Naive B cell (primary cell): ENCODE data around the gene PEX14. TPM values are rescaled to one million over a fixed set of nuclear protein-coding genes. Genes with fewer than 3 reads are reported as not detected.

Source experiments
- ATAC-seq, 2 donors: fragments of 150-1000 bp; cut with Tn5 transposase; 2 replicates each; pipeline ENCODE4 v1.10.0; 2021; ENCODE audit warnings: low read depth in 2 of 2, mild to moderate bottlenecking in 2 of 2, moderate library complexity in 2 of 2
- DNase-seq: peaks from one replicate; pipeline ENCODE4 v3.0.0; 2022
- H3K27ac Mint-ChIP-seq, 6 donors: one replicate each; pipeline ENCODE4 v1.8.0; 2020 to 2022; ENCODE audit warnings: mild to moderate bottlenecking in 6 of 6, mixed read lengths in 6 of 6, moderate library complexity in 5 of 6, inconsistent platforms in 2 of 6
- H3K27me3 Mint-ChIP-seq, 3 donors: one replicate each; pipeline ENCODE4 v1.8.0; 2021 to 2022; ENCODE audit warnings: mixed read lengths in 3 of 3, mild to moderate bottlenecking in 1 of 3
- H3K36me3 Mint-ChIP-seq, 2 donors: one replicate each; pipeline ENCODE4 v1.8.0; 2020 to 2022; ENCODE audit warnings: mixed read lengths in 2 of 2, inconsistent platforms in 1 of 2, mild to moderate bottlenecking in 1 of 2
- H3K4me1 Mint-ChIP-seq, 3 donors: one replicate each; pipeline ENCODE4 v1.8.0; 2020 to 2022; ENCODE audit warnings: mixed read lengths in 3 of 3, inconsistent platforms in 1 of 3, mild to moderate bottlenecking in 1 of 3, moderate library complexity in 1 of 3
- H3K4me3 Mint-ChIP-seq, 8 donors: one replicate each; pipeline ENCODE4 v1.8.0; 2020 to 2022; ENCODE audit warnings: mild to moderate bottlenecking in 8 of 8, mixed read lengths in 8 of 8, moderate library complexity in 8 of 8, inconsistent platforms in 2 of 8
- H3K9me3 Mint-ChIP-seq, 7 donors: one replicate each; pipeline ENCODE4 v1.8.0; 2020 to 2022; ENCODE audit warnings: mixed read lengths in 7 of 7, mild to moderate bottlenecking in 5 of 7, inconsistent platforms in 2 of 7, moderate library complexity in 1 of 7
- polyA plus RNA-seq, 6 donors: library from polyadenylated mRNA; unstranded; fragments of 300-500 nt; fragmentation: Illumina TruSeq; gene quantifications; one replicate each; pipeline ENCODE4 v1.2.3, GENCODE V29; 2021; ENCODE audit warnings: low read depth in 6 of 6

The PEX14 gene
- polyA plus RNA-seq, 6 donors from 2014 or later = 2.6 to 4.2 (median 3.6) TPM

- DNase-seq (no peak), ATAC-seq (no peak)
- no peaks in the 10 kb centered on the region for H3K27me3 Mint-ChIP-seq
- no peaks in the 10 kb centered on the region for H3K9me3 Mint-ChIP-seq
- no peak overlapping the region for H3K4me3 Mint-ChIP-seq
- H3K27ac Mint-ChIP-seq = peak overlapping the region in 4 of 6 donors; percentile 13 to 90 (median 76)
- H3K36me3 Mint-ChIP-seq = peaks cover 0 to 3% of the 10 kb centered on the region in 2 donors
- H3K4me1 Mint-ChIP-seq = peaks cover 7 to 25% (median 21%) of the 10 kb centered on the region in 3 donors
Observed at GRCh38 chr1:10520952-10521351, 46.2 kb downstream of the PEX14 start.

GRCh38 chr1:10521537-10522157, 46.9 kb downstream of the PEX14 start:
- no peak for ATAC-seq
- H3K36me3 Mint-ChIP-seq = peaks cover 0 to 3% of the 10 kb centered on the region in 2 donors

DNA sequence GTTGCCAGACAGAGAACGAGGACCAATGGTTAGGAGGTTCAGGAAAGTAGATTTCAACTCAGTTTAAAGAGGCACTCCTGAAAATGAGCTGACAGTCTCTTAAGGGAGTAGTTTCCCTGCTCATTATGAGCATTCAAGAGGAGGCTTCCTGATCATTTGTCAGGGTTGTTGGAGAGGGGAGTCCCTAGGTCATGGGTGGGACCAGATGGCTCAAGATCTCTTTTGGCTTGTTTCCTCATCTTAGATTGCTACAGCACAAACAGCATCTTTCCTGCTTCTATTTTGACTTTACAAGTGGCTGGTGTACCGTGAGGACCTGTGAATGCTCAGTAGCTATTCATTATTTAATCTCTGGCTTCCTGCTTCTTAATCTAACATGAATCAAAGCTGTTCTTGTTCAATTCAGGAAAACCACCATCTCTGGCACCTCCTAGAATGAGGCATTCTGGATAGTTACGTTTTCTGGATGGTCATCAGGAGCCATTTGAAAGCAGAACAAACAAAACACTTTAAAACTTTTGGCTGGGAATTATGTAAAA, 47.6 kb downstream of the PEX14 start:
- Mint-ChIP-seq H3K36me3 (peaks cover 0 to 3% of the 10 kb centered on the region in 2 donors), H3K27me3 (no peaks in the 10 kb centered on the region), H3K4me1 (peaks cover 4 to 25% (median 13%) of the 10 kb centered on the region in 3 donors), H3K4me3 (no peak overlapping the region), H3K9me3 (no peaks in the 10 kb centered on the region), H3K27ac (no peak overlapping the region)
- ATAC-seq (no peak), DNase-seq (no peak)

More at GRCh38 chr1:10521537-10522157, 46.9 kb downstream of the PEX14 start:
- H3K4me1 Mint-ChIP-seq = peaks cover 4 to 25% (median 21%) of the 10 kb centered on the region in 3 donors
- peak overlapping the region in 1 of 6 donors; percentile 76 for H3K27ac Mint-ChIP-seq
- no peak for DNase-seq
- H3K4me3 Mint-ChIP-seq = no peak overlapping the region
- H3K27me3 Mint-ChIP-seq = no peaks in the 10 kb centered on the region
- H3K9me3 Mint-ChIP-seq = no peaks in the 10 kb centered on the region

GRCh38 chr1:10525208-10525607, 50.5 kb downstream of the PEX14 start:
- DNase-seq = no peak
- no peak overlapping the region for H3K27ac Mint-ChIP-seq
- H3K27me3 Mint-ChIP-seq = no peaks in the 10 kb centered on the region
- H3K36me3 Mint-ChIP-seq = peaks cover 5% of the 10 kb centered on the region in 2 donors
- ATAC-seq = no peak
- no peaks in the 10 kb centered on the region for H3K9me3 Mint-ChIP-seq
- H3K4me3 Mint-ChIP-seq = no peak overlapping the region
- peaks cover 0 to 19% (median 17%) of the 10 kb centered on the region in 3 donors for H3K4me1 Mint-ChIP-seq

DNA sequence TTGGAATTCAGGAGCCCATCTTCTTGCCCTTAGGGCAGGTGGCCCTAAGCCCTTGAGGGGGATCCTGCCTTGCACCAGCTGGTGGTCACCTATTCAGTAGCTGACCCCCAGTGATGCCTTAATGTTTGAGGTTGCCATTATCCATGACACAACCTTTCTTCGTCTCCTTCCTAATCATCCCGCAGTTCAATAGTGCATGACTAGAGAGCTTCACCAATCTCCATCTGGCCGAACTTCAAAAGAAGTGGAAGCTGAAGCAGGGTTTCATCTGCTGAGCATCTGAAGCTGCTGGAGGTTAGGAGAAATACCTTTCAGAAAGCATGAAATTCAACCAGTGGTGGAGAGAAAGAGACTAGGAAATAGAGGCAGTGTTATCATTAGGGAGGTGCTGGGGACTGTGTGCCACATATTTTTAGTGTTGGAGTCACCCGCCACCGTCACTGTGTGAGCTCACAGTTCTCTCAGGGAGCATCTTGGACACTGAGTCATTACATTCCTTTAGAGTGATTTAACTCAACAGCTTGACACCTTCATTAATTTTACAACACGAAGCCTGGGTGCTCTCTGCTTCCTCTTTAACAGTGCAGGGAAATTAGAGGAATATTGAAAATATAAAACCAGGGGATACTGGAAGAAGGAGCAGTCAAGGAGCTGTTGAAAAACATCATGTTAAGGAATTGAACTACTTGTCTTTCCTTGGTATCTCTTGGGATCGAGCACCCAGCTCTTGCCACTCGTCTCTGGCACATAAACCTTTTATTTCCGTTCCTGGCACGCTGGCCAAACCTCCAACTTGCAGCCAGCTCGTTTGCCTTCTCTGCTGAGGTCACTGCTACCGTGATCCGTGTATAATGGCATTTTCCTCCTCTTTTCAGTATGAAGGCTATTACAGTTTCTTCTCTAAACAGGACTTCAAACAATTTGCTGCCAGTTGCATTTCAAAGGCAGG, 53.6 kb downstream of the PEX14 start:
- H3K4me1 Mint-ChIP-seq = peaks cover 4 to 19% (median 7%) of the 10 kb centered on the region in 3 donors
- ATAC-seq (no peak), DNase-seq (no peak)
- H3K36me3 Mint-ChIP-seq = peaks cover 5 to 9% of the 10 kb centered on the region in 2 donors
- no peak overlapping the region for H3K4me3 Mint-ChIP-seq
- no peak overlapping the region for H3K27ac Mint-ChIP-seq
- no peaks in the 10 kb centered on the region for H3K9me3 Mint-ChIP-seq
- H3K27me3 Mint-ChIP-seq = no peaks in the 10 kb centered on the region

GRCh38 chr1:10529091-10529490, 54.3 kb downstream of the PEX14 start:
- no peaks in the 10 kb centered on the region for H3K27me3 Mint-ChIP-seq
- no peak overlapping the region for H3K27ac Mint-ChIP-seq
- H3K4me3 Mint-ChIP-seq = no peak overlapping the region
- H3K4me1 Mint-ChIP-seq = peaks cover 4 to 16% (median 7%) of the 10 kb centered on the region in 3 donors
- no peaks in the 10 kb centered on the region for H3K9me3 Mint-ChIP-seq
- ATAC-seq = no peak
- H3K36me3 Mint-ChIP-seq = peaks cover 5 to 9% of the 10 kb centered on the region in 2 donors
- no peak for DNase-seq

- Mint-ChIP-seq H3K36me3 (peaks cover 5 to 9% of the 10 kb centered on the region in 2 donors), H3K9me3 (no peaks in the 10 kb centered on the region), H3K27me3 (no peaks in the 10 kb centered on the region), H3K4me3 (no peak overlapping the region), H3K27ac (peak overlapping the region in 1 of 6 donors; percentile 24), H3K4me1 (peaks cover 7 to 19% (median 9%) of the 10 kb centered on the region in 3 donors)
- ATAC-seq = no peak
- DNase-seq = no peak
Observed at GRCh38 chr1:10529765-10530164, 55.0 kb downstream of the PEX14 start.

- H3K4me1 Mint-ChIP-seq = peaks cover 7 to 19% (median 9%) of the 10 kb centered on the region in 3 donors
- H3K36me3 Mint-ChIP-seq = peaks cover 5 to 9% of the 10 kb centered on the region in 2 donors
- no peak for ATAC-seq
- DNase-seq = no peak
- H3K9me3 Mint-ChIP-seq = no peaks in the 10 kb centered on the region
- peak overlapping the region in 1 of 6 donors; percentile 24 for H3K27ac Mint-ChIP-seq
- no peaks in the 10 kb centered on the region for H3K27me3 Mint-ChIP-seq
- H3K4me3 Mint-ChIP-seq = peak overlapping the region in 1 of 8 donors; percentile 59
Observed at GRCh38 chr1:10530281-10530740, 55.6 kb downstream of the PEX14 start.

GRCh38 chr1:10530756-10531495, 56.2 kb downstream of the PEX14 start:
- no peaks in the 10 kb centered on the region for H3K27me3 Mint-ChIP-seq
- H3K27ac Mint-ChIP-seq = peak overlapping the region in 1 of 6 donors; percentile 6
- H3K9me3 Mint-ChIP-seq = no peaks in the 10 kb centered on the region
- H3K4me3 Mint-ChIP-seq = no peak overlapping the region
- H3K4me1 Mint-ChIP-seq = peaks cover 7 to 19% (median 9%) of the 10 kb centered on the region in 3 donors
- H3K36me3 Mint-ChIP-seq = peaks cover 11 to 13% of the 10 kb centered on the region in 2 donors
- no peak for ATAC-seq
- DNase-seq = no peak

DNA sequence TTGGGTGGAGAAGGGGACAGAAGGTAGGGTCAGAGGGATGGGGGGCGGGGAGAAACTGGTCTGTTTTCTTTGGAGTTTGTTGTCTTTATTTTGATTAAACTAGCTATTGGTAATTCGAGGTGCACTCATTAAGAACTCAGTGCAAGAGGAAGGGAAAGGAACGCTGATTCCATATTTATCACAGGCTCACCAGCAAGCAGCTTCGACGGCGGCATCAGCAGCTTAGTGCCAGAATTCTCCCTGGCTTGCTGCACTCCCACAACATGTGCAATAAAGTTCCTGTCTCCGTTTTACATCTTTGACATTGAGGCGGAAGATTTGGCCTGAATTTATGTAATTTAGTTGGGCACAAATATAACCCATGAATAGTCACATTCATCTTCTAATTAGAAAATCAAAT, 57.6 kb downstream of the PEX14 start:
- peaks cover 17 to 18% of the 10 kb centered on the region in 2 donors for H3K36me3 Mint-ChIP-seq
- ATAC-seq = no peak
- H3K27ac Mint-ChIP-seq = no peak overlapping the region
- no peaks in the 10 kb centered on the region for H3K9me3 Mint-ChIP-seq
- H3K4me3 Mint-ChIP-seq = no peak overlapping the region
- H3K27me3 Mint-ChIP-seq = no peaks in the 10 kb centered on the region
- peaks cover 7 to 19% (median 9%) of the 10 kb centered on the region in 3 donors for H3K4me1 Mint-ChIP-seq
- no peak for DNase-seq

GRCh38 chr1:10534519-10534918, 59.8 kb downstream of the PEX14 start:
- Mint-ChIP-seq H3K36me3 (peaks cover 12 to 13% of the 10 kb centered on the region in 2 donors), H3K4me3 (no peak overlapping the region), H3K27ac (peak overlapping the region in 1 of 6 donors; percentile 81), H3K27me3 (no peaks in the 10 kb centered on the region), H3K9me3 (no peaks in the 10 kb centered on the region), H3K4me1 (peaks cover 7 to 14% (median 9%) of the 10 kb centered on the region in 3 donors)
- no peak for DNase-seq
- no peak for ATAC-seq

DNA sequence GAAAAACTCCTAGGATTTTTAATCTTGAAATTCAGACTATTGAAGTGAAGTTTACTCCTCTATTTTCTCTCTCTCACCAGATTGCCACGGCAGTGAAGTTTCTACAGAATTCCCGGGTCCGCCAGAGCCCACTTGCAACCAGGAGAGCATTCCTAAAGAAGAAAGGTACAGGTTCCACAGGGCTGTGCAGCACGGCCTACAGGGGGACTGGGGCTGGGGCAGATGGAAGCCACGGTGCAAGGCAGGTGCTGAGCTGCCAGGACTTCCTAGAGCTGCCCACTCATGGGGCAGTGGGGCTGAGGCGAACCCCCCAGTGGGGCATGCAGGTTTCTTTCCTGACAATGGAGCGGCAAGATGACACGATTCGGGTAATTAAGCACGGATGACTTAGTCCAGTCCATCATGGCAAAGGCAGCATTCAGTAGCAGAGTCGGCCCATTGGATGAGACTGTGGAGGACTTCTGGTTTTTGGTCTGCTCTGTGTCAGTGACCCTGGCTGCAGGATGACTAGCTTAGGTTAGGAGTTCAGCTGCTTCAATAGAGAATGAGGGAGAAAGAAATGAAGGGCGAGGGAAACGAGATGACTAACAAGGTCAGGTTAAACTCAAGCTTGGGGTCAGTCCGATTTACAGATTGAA, 61.5 kb downstream of the PEX14 start:
- Mint-ChIP-seq H3K36me3 (peaks cover 13 to 14% of the 10 kb centered on the region in 2 donors), H3K27ac (peak overlapping the region in 1 of 6 donors; percentile 47), H3K9me3 (no peaks in the 10 kb centered on the region), H3K4me1 (peaks cover 0 to 6% (median 5%) of the 10 kb centered on the region in 3 donors), H3K27me3 (no peaks in the 10 kb centered on the region), H3K4me3 (no peak overlapping the region)
- DNase-seq (no peak), ATAC-seq (no peak)
